HL-60 (cell line): Measurements from ENCODE around the gene TMPRSS11F.

Experiments
- GABPA ChIP-seq: IDR thresholded peaks from 2 replicates; pipeline ENCODE4 v1.6.1; 2012; ENCODE audit warnings: low read depth
- POLR2AphosphoS5 ChIP-seq: IDR thresholded peaks from 2 replicates; pipeline ENCODE4 v1.6.1; 2012; ENCODE audit warnings: low read depth
- SPI1 ChIP-seq: IDR thresholded peaks from 2 replicates; pipeline ENCODE4 v1.6.1; 2012; ENCODE audit warnings: low read depth, mild to moderate bottlenecking, borderline replicate concordance
- TF ChIP-seq, protein P1 (sequence below): IDR thresholded peaks from one replicate; pipeline ENCODE4 v1.5.1; 2011; ENCODE audit warnings: low read length, control low read depth, inconsistent platforms; ENCODE audit not compliant: insufficient read depth
- TF ChIP-seq, protein P2 (sequence below): IDR thresholded peaks from 2 replicates; pipeline ENCODE4 v1.6.1; 2012; ENCODE audit warnings: low read depth; ENCODE audit not compliant: insufficient replicate concordance

DNA sequence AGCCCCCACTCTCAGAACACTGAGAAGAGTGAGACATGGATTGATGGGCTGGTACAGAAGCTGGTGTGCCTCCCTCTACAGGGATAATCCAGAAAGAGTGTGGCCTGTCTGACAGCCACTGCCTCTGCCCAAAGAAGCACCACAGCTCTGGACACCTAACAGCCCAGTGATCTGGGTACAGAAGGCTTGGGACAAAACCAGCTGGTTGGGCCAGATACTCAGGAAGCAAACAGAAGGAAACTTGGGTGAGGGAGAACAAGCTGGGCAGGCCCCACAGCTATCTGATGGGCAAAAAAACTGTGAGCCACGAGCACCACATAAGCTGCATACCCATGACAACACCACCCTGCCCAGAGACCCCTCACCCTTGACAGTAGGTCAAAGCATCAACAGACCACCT lies 46.9 kb downstream of the TMPRSS11F start:
- TF ChIP-seq POLR2AphosphoS5 (no peak), GABPA (no peak), SPI1 (no peak)
- TF ChIP-seq, protein P1, sequence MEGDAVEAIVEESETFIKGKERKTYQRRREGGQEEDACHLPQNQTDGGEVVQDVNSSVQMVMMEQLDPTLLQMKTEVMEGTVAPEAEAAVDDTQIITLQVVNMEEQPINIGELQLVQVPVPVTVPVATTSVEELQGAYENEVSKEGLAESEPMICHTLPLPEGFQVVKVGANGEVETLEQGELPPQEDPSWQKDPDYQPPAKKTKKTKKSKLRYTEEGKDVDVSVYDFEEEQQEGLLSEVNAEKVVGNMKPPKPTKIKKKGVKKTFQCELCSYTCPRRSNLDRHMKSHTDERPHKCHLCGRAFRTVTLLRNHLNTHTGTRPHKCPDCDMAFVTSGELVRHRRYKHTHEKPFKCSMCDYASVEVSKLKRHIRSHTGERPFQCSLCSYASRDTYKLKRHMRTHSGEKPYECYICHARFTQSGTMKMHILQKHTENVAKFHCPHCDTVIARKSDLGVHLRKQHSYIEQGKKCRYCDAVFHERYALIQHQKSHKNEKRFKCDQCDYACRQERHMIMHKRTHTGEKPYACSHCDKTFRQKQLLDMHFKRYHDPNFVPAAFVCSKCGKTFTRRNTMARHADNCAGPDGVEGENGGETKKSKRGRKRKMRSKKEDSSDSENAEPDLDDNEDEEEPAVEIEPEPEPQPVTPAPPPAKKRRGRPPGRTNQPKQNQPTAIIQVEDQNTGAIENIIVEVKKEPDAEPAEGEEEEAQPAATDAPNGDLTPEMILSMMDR, result no peak
- TF ChIP-seq, protein P2, sequence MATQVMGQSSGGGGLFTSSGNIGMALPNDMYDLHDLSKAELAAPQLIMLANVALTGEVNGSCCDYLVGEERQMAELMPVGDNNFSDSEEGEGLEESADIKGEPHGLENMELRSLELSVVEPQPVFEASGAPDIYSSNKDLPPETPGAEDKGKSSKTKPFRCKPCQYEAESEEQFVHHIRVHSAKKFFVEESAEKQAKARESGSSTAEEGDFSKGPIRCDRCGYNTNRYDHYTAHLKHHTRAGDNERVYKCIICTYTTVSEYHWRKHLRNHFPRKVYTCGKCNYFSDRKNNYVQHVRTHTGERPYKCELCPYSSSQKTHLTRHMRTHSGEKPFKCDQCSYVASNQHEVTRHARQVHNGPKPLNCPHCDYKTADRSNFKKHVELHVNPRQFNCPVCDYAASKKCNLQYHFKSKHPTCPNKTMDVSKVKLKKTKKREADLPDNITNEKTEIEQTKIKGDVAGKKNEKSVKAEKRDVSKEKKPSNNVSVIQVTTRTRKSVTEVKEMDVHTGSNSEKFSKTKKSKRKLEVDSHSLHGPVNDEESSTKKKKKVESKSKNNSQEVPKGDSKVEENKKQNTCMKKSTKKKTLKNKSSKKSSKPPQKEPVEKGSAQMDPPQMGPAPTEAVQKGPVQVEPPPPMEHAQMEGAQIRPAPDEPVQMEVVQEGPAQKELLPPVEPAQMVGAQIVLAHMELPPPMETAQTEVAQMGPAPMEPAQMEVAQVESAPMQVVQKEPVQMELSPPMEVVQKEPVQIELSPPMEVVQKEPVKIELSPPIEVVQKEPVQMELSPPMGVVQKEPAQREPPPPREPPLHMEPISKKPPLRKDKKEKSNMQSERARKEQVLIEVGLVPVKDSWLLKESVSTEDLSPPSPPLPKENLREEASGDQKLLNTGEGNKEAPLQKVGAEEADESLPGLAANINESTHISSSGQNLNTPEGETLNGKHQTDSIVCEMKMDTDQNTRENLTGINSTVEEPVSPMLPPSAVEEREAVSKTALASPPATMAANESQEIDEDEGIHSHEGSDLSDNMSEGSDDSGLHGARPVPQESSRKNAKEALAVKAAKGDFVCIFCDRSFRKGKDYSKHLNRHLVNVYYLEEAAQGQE, result no peak
